C4-2B (cell line): ENCODE results near the gene POU6F1.

ENCODE experiments used
- H3K27ac ChIP-seq: fragments of 450-650 bp; 2 replicates; pipeline ENCODE4 v1.5.1; 2017
- CTCF ChIP-seq: fragments of 450-650 bp; conservative IDR thresholded peaks from 2 replicates; pipeline ENCODE4 v1.5.1; 2017; ENCODE audit warnings: mild to moderate bottlenecking
- ZFX ChIP-seq: fragments of 450-650 bp; IDR thresholded peaks from 2 replicates; pipeline ENCODE4 v1.6.1; 2017

Gene POU6F1

GRCh38 chr12:51242120-51242519 is 24.3 kb upstream of the POU6F1 start:
- H3K27ac ChIP-seq, result no peak overlapping the region
- TF ChIP-seq CTCF (no peak), ZFX (no peak)

- H3K27ac ChIP-seq, result no peak overlapping the region
- TF ChIP-seq ZFX, result no peak
- TF ChIP-seq CTCF, result no peak
Measured at GRCh38 chr12:51240971-51241370, 23.1 kb upstream of the POU6F1 start.

GRCh38 chr12:51238510-51239334 is 20.9 kb upstream of the POU6F1 start, which contains the start of gene DAZAP2:
Gene DAZAP2, plus strand, starts transcription at chr12:51238826. Its CDS starts 82 bp downstream, at chr12:51238908.
- peak within 1 kb of the TSS; percentile 96 for H3K27ac ChIP-seq
- TF ChIP-seq ZFX, result peak; percentile 28; the same call in 1 of the 2 replicates
- no peak; the same call in 1 of the 2 replicates for TF ChIP-seq CTCF

GRCh38 chr12:51238037-51238509 is 20.2 kb upstream of the POU6F1 start:
- peak overlapping the region; percentile 96 for H3K27ac ChIP-seq
- TF ChIP-seq ZFX, result no peak
- no peak for TF ChIP-seq CTCF

DNA sequence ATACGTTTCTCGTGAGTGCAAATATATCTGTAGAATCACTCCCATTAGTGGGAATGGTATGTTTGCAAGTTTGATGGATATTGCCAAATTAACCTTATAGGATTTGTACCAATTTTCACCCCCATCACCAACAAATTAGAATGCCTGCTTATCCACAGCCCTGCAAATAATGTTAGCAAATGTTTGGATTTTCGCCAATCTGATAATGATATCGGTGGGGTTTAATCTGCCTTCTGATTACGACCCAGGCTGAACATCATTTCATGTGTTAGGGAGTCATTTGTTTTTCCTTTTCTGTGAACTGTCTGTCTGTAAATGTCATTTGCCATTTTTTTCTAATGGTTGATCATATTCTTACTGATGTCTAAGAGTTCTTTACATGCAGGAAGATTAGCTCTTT is 16.7 kb upstream of the POU6F1 start:
- TF ChIP-seq ZFX (no peak), CTCF (no peak)
- no peak overlapping the region for H3K27ac ChIP-seq

- no peak overlapping the region for H3K27ac ChIP-seq
- TF ChIP-seq ZFX (no peak), CTCF (no peak)
Measured at GRCh38 chr12:51232642-51233041, 14.8 kb upstream of the POU6F1 start.

DNA sequence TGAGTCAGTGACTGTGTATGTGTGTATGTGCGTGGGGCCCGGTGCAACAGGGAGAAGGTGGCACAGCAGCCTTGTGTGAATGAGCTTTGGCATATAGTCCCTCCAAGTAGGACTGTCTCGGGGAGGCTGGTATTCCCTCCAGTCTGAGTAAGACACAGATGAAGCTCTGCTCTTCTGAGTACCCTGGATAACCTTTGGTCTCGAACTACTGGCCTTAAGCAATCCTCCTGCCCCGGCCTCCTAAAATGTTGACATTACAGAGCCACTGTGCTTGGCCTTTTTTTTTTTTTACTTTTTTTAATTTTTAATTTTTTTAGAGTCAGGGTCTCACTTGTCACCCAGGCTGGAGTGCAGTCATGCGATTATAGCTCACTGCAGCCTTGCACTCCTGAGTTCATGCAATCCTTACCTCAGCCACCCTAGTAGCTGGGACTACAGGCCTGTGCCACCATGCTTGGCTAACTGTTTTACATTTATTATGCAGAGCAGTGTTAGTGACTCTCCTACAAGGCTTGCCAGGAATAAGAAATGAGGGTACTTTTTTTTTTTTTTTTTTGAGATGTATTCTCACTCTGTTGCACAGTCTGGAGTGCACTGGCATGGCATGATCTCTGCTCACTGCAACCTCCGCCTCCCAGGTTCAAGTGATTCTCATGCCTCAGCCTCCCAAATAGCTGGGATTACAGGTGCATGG is 11.4 kb upstream of the POU6F1 start:
- no peak overlapping the region for H3K27ac ChIP-seq
- no peak for TF ChIP-seq ZFX
- TF ChIP-seq CTCF, result no peak
